Measurements from ENCODE around the gene EPHA10. TPM values are rescaled to one million over a fixed set of nuclear protein-coding genes. Genes with fewer than 3 reads are reported as not detected.

EPHA10 gene
- total and polyA plus RNA-seq, 11 donors, result 0.01 to 0.60 (median 0.12) TPM; not detected in 5

DNA sequence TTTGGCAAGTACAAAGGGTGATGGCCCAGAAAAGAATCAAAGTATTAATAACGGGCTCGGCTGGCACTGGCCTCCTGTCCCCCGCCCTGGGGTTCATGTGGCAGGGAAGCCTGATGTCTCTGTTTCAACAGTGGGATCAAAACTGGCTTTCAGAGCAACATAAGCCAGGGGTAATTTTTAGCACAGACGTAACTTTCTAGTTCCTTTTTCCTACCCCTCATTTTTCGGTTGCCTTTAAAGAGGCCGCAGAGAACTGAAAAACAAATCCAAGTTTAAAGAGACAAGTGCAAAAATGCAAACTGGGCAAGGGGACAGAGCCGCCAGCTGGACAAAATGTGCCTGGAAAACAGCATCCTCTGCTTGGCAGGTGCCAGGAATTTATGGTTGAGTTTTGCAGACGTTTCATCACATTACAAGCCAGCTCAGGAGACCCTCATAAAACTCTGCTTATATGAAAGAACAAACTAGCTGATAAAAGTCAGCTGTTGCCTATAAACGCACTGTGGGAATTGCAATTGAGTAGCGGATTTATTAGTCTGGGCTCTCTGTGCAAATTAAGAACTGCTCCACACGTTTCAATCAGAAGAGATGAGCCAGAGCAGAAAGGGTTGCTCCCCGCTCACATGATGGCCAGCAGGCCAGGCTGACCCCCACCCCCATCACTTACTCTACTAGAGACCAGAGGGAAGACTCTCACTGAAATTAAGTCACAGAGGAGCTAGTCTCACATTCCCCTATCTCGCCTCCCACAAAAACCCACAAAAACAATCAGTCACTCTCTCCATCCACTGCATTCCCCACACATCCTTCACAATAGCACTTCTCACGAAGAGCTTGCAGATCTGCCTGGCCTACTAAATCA lies 88.4 kb downstream of the EPHA10 start:
- Histone ChIP-seq H3K4me1 (peaks cover 0 to 4% (median 0%) of the 10 kb centered on the region in 12 donors), H3K4me3 (no peak overlapping the region), H3K36me3 (peaks cover 0 to 11% (median 3%) of the 10 kb centered on the region in 9 donors), H3K9me3 (no peaks in the 10 kb centered on the region), H3K27me3 (peaks cover 0 to 15% (median 2%) of the 10 kb centered on the region in 9 donors), H3K27ac (peak overlapping the region in 6 of 12 donors; percentile 23 to 68 (median 29))
- DNase-seq (no peak), ATAC-seq (peak in 1 of 4 donors; percentile 22)
- intact Hi-C loops (cut with DNase I), result loop anchor here in 1 of 10 donors (2.0 kb wide), 1 partner anchor 72 kb away; no protein-coding TSS in a partner anchor
- TF ChIP-seq POLR2A (IDR thresholded peaks at IDR 0.05), result no peak
- TF ChIP-seq, protein P1, sequence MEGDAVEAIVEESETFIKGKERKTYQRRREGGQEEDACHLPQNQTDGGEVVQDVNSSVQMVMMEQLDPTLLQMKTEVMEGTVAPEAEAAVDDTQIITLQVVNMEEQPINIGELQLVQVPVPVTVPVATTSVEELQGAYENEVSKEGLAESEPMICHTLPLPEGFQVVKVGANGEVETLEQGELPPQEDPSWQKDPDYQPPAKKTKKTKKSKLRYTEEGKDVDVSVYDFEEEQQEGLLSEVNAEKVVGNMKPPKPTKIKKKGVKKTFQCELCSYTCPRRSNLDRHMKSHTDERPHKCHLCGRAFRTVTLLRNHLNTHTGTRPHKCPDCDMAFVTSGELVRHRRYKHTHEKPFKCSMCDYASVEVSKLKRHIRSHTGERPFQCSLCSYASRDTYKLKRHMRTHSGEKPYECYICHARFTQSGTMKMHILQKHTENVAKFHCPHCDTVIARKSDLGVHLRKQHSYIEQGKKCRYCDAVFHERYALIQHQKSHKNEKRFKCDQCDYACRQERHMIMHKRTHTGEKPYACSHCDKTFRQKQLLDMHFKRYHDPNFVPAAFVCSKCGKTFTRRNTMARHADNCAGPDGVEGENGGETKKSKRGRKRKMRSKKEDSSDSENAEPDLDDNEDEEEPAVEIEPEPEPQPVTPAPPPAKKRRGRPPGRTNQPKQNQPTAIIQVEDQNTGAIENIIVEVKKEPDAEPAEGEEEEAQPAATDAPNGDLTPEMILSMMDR (IDR thresholded peaks at IDR 0.05), result no peak
- WGBS, 4 donors, result 52 to 60% (median 57%) methylated on average over 14 of the region's 14 CpGs

DNA sequence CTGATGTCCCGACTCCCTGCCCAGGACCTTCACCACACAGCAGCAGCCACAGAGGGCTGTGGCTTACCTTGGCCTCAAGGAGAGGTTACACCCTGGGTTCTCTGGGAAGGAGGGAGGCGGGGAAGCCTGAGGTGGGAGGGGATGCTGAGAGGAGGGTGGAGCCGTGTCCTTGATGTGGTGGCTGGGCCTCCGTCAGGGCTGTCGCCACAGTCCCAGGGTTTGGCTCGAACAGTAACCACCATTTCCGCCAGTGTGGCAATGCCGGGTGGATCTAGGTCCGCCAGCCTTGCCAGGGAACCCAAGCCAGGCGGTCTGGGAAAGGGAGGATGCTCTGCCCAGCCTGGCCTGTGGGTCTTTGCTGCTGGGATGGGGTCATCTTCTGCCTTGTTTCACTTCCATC lies 91.0 kb downstream of the EPHA10 start:
- DNase-seq, result no peak
- H3K9me3 ChIP-seq, result no peaks in the 10 kb centered on the region
- intact Hi-C loops (cut with DNase I), result no loop called here
- peaks cover 0 to 38% (median 5%) of the 10 kb centered on the region in 9 donors for H3K27me3 ChIP-seq
- H3K4me3 ChIP-seq, result no peak overlapping the region
- no peak for ATAC-seq
- no peaks in the 10 kb centered on the region for H3K36me3 ChIP-seq
- H3K27ac ChIP-seq, result no peak overlapping the region
- TF ChIP-seq, protein P1 (IDR thresholded peaks at IDR 0.05), result no peak
- no peak for TF ChIP-seq POLR2A (IDR thresholded peaks at IDR 0.05)
- 50 to 53% (median 52%) methylated on average over 10 of the region's 10 CpGs for WGBS, 4 donors
- H3K4me1 ChIP-seq, result peaks cover 0 to 4% (median 0%) of the 10 kb centered on the region in 12 donors

DNA sequence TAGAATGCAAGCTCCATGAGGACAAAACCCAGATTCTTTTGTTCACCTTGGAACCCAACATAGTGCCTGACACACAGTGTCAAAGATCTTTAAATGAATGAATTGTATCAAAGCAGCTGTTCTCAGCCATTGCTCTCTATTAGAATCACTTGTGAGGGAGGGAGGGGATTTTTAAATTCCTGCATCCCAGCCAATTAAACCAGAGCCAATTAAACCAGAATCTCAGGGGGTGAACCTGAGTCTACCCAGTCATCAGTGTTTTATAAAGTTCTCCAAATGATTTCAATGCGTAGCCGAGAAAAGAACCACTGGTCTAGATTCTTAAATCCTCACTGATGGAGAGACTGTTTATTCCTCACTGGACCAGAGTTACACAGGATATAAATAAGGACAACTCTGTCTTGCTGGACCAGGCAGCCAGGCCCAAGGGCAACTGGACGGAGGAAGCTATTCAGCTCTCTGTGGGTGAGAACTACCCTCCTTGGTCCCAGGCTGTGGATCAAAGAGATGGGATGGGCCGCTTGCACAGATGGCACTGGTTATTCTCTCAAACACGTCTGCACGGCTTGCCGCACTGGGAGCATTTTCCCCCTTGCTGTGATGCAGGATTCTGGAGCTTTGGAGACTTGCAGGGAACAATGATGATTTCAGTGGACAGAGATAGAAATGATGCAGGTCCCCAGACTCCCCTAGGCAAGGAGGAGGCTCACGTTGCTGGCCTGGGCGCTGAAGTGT lies 92.6 kb downstream of the EPHA10 start:
- DNase-seq (no peak), ATAC-seq (no peak)
- Histone ChIP-seq H3K4me1 (peaks cover 0 to 4% (median 0%) of the 10 kb centered on the region in 12 donors), H3K27ac (no peak overlapping the region), H3K4me3 (no peak overlapping the region), H3K9me3 (no peaks in the 10 kb centered on the region), H3K27me3 (peaks cover 0 to 45% (median 5%) of the 10 kb centered on the region in 9 donors), H3K36me3 (no peaks in the 10 kb centered on the region)
- TF ChIP-seq, protein P1 (IDR thresholded peaks at IDR 0.05), result no peak
- no peak for TF ChIP-seq POLR2A (IDR thresholded peaks at IDR 0.05)
- intact Hi-C loops (cut with DNase I), result no loop called here
- 35 to 53% (median 47%) methylated on average over 7 to 9 of the region's 9 CpGs for WGBS, 4 donors

DNA sequence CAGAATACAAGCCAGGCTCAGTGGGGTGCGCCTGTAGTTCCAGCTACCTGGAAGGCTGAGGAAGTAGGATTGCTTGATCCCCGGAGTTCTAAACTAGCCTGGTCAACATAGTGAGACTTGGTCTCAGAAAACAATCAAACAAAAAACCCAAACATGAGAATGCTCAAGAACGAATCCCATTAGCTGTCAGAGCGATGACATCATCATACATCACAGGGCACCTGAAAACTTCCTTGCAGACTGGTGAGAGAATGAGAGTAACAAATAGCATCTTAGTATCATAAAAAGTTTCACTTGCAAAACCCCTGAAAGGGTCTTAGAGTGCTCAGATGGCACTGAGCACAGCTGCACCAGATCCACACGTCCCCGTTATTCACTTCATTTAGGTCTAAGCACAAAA lies 93.7 kb downstream of the EPHA10 start:
- Histone ChIP-seq H3K36me3 (no peaks in the 10 kb centered on the region), H3K9me3 (no peaks in the 10 kb centered on the region), H3K4me1 (peaks cover 0 to 4% (median 0%) of the 10 kb centered on the region in 12 donors), H3K4me3 (no peak overlapping the region), H3K27me3 (peaks cover 0 to 45% (median 5%) of the 10 kb centered on the region in 9 donors), H3K27ac (no peak overlapping the region)
- intact Hi-C loops (cut with DNase I), result no loop called here
- DNase-seq (no peak), ATAC-seq (no peak)
- no peak for TF ChIP-seq POLR2A (IDR thresholded peaks at IDR 0.05)
- TF ChIP-seq, protein P1 (IDR thresholded peaks at IDR 0.05), result no peak
- 72 to 84% (median 72%) methylated on average over 6 of the region's 6 CpGs for WGBS, 4 donors
